ENCODE measurements around the gene EFCC1. TPM values are rescaled to one million over a fixed set of nuclear protein-coding genes. Genes with fewer than 3 reads are reported as not detected.

The EFCC1 gene
- total and polyA plus RNA-seq, 2 of the 8 experiments (the other 6 are each of a cell fraction or from before 2014, with no cell fraction given) = 0.14 to 0.37 TPM

- TF ChIP-seq, protein P1, sequence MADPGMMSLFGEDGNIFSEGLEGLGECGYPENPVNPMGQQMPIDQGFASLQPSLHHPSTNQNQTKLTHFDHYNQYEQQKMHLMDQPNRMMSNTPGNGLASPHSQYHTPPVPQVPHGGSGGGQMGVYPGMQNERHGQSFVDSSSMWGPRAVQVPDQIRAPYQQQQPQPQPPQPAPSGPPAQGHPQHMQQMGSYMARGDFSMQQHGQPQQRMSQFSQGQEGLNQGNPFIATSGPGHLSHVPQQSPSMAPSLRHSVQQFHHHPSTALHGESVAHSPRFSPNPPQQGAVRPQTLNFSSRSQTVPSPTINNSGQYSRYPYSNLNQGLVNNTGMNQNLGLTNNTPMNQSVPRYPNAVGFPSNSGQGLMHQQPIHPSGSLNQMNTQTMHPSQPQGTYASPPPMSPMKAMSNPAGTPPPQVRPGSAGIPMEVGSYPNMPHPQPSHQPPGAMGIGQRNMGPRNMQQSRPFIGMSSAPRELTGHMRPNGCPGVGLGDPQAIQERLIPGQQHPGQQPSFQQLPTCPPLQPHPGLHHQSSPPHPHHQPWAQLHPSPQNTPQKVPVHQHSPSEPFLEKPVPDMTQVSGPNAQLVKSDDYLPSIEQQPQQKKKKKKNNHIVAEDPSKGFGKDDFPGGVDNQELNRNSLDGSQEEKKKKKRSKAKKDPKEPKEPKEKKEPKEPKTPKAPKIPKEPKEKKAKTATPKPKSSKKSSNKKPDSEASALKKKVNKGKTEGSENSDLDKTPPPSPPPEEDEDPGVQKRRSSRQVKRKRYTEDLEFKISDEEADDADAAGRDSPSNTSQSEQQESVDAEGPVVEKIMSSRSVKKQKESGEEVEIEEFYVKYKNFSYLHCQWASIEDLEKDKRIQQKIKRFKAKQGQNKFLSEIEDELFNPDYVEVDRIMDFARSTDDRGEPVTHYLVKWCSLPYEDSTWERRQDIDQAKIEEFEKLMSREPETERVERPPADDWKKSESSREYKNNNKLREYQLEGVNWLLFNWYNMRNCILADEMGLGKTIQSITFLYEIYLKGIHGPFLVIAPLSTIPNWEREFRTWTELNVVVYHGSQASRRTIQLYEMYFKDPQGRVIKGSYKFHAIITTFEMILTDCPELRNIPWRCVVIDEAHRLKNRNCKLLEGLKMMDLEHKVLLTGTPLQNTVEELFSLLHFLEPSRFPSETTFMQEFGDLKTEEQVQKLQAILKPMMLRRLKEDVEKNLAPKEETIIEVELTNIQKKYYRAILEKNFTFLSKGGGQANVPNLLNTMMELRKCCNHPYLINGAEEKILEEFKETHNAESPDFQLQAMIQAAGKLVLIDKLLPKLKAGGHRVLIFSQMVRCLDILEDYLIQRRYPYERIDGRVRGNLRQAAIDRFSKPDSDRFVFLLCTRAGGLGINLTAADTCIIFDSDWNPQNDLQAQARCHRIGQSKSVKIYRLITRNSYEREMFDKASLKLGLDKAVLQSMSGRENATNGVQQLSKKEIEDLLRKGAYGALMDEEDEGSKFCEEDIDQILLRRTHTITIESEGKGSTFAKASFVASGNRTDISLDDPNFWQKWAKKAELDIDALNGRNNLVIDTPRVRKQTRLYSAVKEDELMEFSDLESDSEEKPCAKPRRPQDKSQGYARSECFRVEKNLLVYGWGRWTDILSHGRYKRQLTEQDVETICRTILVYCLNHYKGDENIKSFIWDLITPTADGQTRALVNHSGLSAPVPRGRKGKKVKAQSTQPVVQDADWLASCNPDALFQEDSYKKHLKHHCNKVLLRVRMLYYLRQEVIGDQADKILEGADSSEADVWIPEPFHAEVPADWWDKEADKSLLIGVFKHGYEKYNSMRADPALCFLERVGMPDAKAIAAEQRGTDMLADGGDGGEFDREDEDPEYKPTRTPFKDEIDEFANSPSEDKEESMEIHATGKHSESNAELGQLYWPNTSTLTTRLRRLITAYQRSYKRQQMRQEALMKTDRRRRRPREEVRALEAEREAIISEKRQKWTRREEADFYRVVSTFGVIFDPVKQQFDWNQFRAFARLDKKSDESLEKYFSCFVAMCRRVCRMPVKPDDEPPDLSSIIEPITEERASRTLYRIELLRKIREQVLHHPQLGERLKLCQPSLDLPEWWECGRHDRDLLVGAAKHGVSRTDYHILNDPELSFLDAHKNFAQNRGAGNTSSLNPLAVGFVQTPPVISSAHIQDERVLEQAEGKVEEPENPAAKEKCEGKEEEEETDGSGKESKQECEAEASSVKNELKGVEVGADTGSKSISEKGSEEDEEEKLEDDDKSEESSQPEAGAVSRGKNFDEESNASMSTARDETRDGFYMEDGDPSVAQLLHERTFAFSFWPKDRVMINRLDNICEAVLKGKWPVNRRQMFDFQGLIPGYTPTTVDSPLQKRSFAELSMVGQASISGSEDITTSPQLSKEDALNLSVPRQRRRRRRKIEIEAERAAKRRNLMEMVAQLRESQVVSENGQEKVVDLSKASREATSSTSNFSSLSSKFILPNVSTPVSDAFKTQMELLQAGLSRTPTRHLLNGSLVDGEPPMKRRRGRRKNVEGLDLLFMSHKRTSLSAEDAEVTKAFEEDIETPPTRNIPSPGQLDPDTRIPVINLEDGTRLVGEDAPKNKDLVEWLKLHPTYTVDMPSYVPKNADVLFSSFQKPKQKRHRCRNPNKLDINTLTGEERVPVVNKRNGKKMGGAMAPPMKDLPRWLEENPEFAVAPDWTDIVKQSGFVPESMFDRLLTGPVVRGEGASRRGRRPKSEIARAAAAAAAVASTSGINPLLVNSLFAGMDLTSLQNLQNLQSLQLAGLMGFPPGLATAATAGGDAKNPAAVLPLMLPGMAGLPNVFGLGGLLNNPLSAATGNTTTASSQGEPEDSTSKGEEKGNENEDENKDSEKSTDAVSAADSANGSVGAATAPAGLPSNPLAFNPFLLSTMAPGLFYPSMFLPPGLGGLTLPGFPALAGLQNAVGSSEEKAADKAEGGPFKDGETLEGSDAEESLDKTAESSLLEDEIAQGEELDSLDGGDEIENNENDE (IDR thresholded peaks at IDR 0.05; ENCODE audit: insufficient replicate concordance, low read length) = no peak
- TF ChIP-seq YY1 (IDR thresholded peaks at IDR 0.05; ENCODE audit: low read depth, low read length) (no peak), KDM5A (IDR thresholded peaks at IDR 0.05; ENCODE audit: low read length) (no peak), BRCA1 (IDR thresholded peaks at IDR 0.05; ENCODE audit: low read depth, low read length) (no peak), ZNF274 (IDR thresholded peaks at IDR 0.05; ENCODE audit: borderline replicate concordance, extremely low read depth, low read length) (no peak), KDM1A (IDR thresholded peaks at IDR 0.05; ENCODE audit: borderline replicate concordance, low read length) (no peak), SRF (IDR thresholded peaks at IDR 0.05; ENCODE audit: low read depth, low read length) (no peak), EZH2 (IDR thresholded peaks at IDR 0.05; ENCODE audit: low read depth, low read length, severe bottlenecking) (peak; percentile 52), CHD2 (IDR thresholded peaks at IDR 0.05; ENCODE audit: low read length) (no peak)
- TF ChIP-seq, protein P2, sequence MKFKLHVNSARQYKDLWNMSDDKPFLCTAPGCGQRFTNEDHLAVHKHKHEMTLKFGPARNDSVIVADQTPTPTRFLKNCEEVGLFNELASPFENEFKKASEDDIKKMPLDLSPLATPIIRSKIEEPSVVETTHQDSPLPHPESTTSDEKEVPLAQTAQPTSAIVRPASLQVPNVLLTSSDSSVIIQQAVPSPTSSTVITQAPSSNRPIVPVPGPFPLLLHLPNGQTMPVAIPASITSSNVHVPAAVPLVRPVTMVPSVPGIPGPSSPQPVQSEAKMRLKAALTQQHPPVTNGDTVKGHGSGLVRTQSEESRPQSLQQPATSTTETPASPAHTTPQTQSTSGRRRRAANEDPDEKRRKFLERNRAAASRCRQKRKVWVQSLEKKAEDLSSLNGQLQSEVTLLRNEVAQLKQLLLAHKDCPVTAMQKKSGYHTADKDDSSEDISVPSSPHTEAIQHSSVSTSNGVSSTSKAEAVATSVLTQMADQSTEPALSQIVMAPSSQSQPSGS (IDR thresholded peaks at IDR 0.05; ENCODE audit: low read length) = no peak
Measured at GRCh38 chr3:129003578-129004112, 2.5 kb downstream of the EFCC1 start (continued).
